ENCODE data around the gene HMCN1. TPM values are rescaled to one million over a fixed set of nuclear protein-coding genes. Genes with fewer than 3 reads are reported as not detected.
"Not testable (repeated sequence)": the region's sequence is repeated elsewhere in the genome, so short reads cannot be mapped to it uniquely, and the experiment has no call there.

HMCN1 gene
- total RNA-seq, 1 experiment from 2014 or later: 37.6 TPM

DNA sequence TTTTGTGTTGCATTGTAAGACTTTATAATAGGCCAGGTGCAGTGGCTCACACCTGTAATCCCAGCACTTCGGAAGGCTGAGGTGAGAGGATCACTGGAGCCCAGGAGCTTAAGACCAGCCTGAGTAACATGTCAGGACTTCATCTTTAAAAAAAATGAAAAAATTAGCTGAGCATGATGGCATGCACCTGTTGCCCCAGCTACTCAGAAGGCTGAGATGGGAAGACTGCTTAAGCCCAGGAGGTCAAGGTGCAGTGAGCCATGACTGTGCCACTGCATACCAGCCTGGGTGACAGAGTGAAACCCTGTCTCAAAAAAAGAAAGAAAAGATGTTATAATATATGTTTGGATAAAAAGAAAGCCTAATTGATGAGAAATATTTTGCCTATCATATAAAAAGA lies 34.9 kb downstream of the HMCN1 start:
- Histone ChIP-seq H3K27me3 (no peaks in the 10 kb centered on the region), H3K9me3 (replicated peaks) (no peaks in the 10 kb centered on the region), H3K27ac (no peak overlapping the region), H3K36me3 (no peaks in the 10 kb centered on the region), H3K4me1 (peaks cover 21% of the 10 kb centered on the region), H3K4me3 (no peak overlapping the region)
- no peak for DNase-seq

DNA sequence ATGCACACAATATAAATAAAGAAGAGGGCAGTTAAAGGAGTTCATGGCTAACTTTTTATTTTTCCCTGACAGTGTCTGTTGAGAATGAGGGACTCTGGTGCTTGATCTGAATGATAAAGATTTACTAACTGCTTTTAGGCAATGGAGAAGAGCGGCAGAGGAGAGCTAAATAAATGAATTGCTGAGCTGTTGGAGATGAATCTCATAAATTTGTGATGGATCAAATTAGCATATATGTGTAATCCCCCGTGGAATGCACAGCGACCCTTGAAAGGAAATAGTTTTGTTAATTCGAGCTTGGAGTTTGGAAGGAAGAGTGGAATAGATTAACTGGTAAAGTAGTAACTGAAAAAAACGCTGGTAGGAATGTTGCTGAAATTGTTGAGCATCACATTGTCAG lies 40.2 kb downstream of the HMCN1 start:
- Histone ChIP-seq H3K27me3 (no peaks in the 10 kb centered on the region), H3K4me1 (peaks cover 48% of the 10 kb centered on the region), H3K4me3 (no peak overlapping the region), H3K36me3 (no peaks in the 10 kb centered on the region), H3K27ac (peak overlapping the region; percentile 94), H3K9me3 (replicated peaks) (peaks cover 5% of the 10 kb centered on the region)
- DNase-seq: peak in 1 of 2 experiments; percentile 30

DNA sequence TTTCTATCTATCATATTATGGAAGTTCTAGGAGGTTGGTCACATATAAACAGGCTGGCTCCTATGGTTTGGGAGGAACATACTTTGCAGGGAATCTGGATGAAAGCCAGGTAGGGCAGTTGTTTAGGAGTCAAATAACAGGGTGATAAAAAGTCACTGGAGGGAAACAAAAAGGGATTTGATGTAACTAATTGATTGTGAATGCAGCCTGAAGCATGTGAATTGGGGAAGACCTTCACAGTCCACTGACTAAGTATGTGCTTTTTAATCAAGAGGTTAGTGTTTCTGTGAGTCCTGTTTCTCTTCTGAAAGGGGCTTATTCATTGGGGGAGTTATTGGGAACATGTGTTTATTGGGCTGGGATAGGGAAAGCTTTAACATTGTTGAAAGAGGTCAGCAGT lies 41.3 kb downstream of the HMCN1 start:
- H3K36me3 ChIP-seq: no peaks in the 10 kb centered on the region
- H3K4me3 ChIP-seq: no peak overlapping the region
- peak overlapping the region; percentile 94 for H3K27ac ChIP-seq
- H3K9me3 ChIP-seq (replicated peaks): peaks cover 5% of the 10 kb centered on the region
- H3K27me3 ChIP-seq: no peaks in the 10 kb centered on the region
- peak; percentile 83 to 96 for DNase-seq
- H3K4me1 ChIP-seq: peaks cover 47% of the 10 kb centered on the region

DNA sequence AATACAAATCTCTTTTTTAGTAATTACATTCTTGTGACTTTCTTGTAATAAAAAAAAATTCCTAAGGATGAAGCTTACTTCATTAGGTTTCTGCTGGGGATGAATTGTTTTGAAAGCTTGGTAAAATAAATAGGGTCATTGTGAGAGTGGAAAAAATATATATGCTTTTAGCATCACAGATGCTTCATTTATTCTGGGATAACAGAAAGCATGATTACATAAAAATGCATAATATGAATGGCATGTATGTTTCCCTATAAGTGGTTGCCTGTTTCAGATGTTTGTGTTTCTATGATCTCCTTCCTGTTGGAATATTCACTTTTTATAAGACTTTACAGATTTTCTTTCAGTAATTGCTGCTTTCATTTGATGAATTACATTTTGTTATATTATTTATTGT lies 42.3 kb downstream of the HMCN1 start:
- no peak for DNase-seq
- Histone ChIP-seq H3K27me3 (no peaks in the 10 kb centered on the region), H3K9me3 (replicated peaks) (peaks cover 5% of the 10 kb centered on the region), H3K36me3 (no peaks in the 10 kb centered on the region), H3K4me1 (peaks cover 39% of the 10 kb centered on the region), H3K27ac (peak overlapping the region; percentile 94), H3K4me3 (no peak overlapping the region)

DNA sequence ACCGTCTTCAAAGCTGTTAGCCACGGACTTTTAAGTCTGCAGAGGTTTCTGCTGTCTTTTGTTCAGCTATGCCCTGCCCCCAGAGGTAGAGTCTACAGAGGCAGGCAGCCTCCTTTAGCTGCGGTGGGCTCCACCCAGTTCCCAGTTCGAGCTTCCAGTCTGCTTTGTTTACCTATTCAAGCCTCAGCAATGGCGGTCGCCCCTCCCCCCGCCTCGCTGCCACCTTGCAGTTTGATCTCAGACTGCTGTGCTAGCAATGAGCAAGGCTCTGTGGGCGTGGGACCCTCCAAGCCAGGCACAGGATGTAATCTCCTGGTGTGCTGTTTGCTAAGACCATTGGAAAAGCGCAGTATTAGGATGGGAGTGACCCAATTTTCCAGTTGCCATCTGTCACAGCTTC lies 49.7 kb downstream of the HMCN1 start:
- H3K4me3 ChIP-seq; H3K9me3 ChIP-seq (replicated peaks); H3K36me3 ChIP-seq; H3K27ac ChIP-seq; H3K27me3 ChIP-seq; DNase-seq; H3K4me1 ChIP-seq: not testable (repeated sequence)

DNA sequence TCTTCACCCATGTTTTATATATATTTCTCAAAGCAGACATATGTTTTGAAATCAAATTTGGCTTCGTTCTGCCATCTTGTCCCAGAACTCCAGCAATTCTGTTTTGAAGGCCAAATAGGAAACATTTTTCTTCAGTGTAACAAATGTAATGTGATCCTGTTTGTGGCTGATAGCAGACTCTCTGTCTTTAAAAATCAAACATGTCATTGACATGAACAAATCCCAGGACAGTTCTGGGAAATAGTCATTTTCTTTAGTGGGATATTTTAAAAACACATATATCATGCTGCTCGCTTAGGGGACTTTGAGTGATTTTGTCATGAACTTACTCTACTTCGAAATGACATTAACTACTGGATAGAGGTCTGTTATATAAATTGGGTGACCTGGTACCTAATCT lies 51.4 kb downstream of the HMCN1 start:
- Histone ChIP-seq H3K27me3 (no peaks in the 10 kb centered on the region), H3K4me3 (no peak overlapping the region), H3K4me1 (peaks cover 3% of the 10 kb centered on the region; the same call in 1 of the 2 replicates), H3K9me3 (replicated peaks) (peaks cover 2% of the 10 kb centered on the region), H3K27ac (no peak overlapping the region), H3K36me3 (no peaks in the 10 kb centered on the region)
- no peak for DNase-seq

DNA sequence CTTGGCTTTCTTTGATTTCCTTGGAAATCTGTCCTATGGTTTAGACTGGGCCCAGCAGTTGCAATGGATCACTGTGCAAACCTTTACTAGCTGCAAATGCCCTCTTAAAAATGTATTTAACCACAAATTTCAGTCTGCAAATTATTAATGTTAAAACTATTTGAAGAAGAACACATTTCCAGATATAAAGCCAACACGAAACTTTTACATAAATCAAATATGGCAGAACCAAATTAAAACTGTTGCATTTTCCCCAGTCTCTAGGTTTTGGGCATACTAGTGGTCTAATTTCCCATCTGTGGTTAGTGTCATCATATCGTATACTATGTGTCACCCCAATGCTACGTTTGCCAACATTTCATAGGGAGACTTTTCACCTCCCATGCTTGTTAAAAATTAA lies 52.3 kb downstream of the HMCN1 start:
- H3K27ac ChIP-seq: no peak overlapping the region
- DNase-seq: no peak

DNA sequence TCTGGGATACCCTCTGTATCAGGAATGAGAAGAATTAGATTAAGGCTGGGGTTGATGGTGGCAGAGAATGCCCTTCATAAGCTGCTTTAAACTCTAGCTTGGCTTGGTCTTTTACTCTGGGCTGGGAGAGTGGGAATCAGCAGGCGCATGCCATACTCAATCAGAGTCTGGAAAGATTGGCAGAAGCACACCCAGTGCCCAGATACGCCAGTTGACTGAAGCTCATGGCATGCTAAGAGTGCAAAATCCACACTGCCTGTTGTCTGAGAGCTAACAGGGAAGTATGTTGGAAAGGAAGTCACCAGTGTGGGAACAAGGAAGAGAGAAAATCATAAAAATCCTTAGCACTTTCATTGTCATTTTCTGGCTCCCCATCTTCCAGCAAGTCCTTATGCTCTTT lies 53.0 kb downstream of the HMCN1 start:
- no peak for DNase-seq
- Histone ChIP-seq H3K4me1 (peaks cover 3% of the 10 kb centered on the region; the same call in 1 of the 2 replicates), H3K27me3 (no peaks in the 10 kb centered on the region), H3K27ac (no peak overlapping the region), H3K36me3 (no peaks in the 10 kb centered on the region), H3K9me3 (replicated peaks) (peaks cover 2% of the 10 kb centered on the region; the same call in 1 of the 2 replicates), H3K4me3 (no peak overlapping the region)

More for the DNA sequence above, 52.3 kb downstream of the HMCN1 start:
- Histone ChIP-seq H3K9me3 (replicated peaks) (peaks cover 2% of the 10 kb centered on the region; the same call in 1 of the 2 replicates), H3K4me3 (no peak overlapping the region), H3K27me3 (no peaks in the 10 kb centered on the region), H3K4me1 (peaks cover 3% of the 10 kb centered on the region; the same call in 1 of the 2 replicates), H3K36me3 (no peaks in the 10 kb centered on the region)

DNA sequence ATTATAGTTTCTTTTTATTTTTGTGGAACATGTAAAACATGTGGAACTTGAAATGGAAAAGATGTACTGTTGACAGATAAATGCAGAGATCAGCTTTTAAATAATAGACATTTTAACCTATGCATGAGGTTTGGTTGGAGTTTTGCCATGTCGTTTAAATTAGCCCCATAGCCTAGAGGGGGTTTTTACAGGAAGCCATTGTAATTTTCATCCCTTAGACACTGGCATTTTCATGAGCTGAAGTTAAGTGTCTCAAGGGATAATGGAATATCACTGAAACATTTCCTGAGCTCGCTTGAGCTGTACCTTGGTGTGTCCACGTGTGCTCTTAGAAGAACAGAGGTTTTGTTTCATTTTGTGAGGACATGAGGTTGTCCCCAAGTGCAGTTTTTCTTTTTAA lies 54.2 kb downstream of the HMCN1 start:
- H3K27ac ChIP-seq: no peak overlapping the region
- peaks cover 3% of the 10 kb centered on the region; the same call in 1 of the 2 replicates for H3K4me1 ChIP-seq
- H3K4me3 ChIP-seq: no peak overlapping the region
- peak in 1 of 2 experiments; percentile 33 for DNase-seq
- no peaks in the 10 kb centered on the region for H3K27me3 ChIP-seq
- no peaks in the 10 kb centered on the region for H3K9me3 ChIP-seq (replicated peaks)
- H3K36me3 ChIP-seq: no peaks in the 10 kb centered on the region

DNA sequence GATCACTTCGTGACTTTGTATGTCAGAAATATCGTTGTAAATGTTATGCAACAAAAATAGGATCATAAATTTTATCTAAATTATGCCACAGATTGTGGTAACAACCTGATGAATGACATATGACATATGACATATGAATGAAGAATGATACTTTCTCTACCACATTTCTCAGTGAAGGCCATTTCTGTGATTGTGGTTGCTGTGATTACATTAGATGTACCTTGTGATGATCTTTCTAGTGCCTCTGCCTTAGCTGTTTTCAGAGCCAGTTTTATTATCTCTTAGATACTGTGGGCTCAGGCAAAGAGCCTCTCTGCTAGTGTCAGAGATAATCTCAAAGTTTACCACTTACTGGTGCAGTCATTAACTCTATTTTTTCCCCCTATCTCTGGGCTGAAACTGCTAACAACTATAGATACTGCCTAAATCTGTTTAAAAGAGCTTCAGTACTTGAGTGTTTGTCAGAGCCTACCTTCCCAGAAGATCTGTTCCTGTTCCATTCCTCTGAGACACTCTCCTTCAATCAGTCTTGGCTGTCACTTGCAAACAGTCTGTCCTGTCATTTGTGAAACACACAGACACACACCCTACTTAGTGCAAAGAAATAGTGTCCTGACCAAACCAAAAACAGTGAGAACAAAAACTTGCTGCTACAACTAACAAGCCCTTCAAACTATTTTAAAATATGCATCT lies 55.5 kb downstream of the HMCN1 start:
- no peaks in the 10 kb centered on the region for H3K36me3 ChIP-seq
- no peak overlapping the region for H3K27ac ChIP-seq
- H3K27me3 ChIP-seq: no peaks in the 10 kb centered on the region
- H3K4me1 ChIP-seq: peaks cover 3% of the 10 kb centered on the region; the same call in 1 of the 2 replicates
- no peak overlapping the region for H3K4me3 ChIP-seq
- DNase-seq: no peak
- H3K9me3 ChIP-seq (replicated peaks): no peaks in the 10 kb centered on the region

DNA sequence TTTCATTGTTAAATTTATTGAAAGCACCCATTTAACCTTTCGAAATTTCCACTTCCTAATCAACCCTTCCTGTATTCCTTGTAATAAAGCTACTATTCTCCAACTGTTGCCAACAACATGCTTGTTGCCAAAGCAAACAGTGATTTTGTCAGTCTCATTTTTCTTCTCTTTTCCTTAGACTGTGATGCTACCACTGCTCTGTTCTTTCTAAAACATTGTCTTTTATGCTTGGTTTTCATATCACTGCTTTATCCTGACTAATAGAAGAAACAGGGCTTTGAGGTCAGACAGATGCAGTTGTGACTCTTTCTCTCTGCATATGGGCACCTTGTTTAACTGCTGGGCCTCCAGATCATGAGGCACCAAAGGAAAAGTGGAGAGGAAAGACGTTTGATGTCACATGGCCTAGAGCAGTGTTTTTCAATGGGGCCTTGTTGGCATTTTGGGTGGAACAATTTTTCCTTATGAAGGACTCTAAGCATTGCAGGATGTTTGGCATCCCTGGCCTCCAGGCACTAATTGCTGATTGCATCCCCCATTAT lies 56.1 kb downstream of the HMCN1 start:
- peaks cover 3% of the 10 kb centered on the region; the same call in 1 of the 2 replicates for H3K4me1 ChIP-seq
- no peaks in the 10 kb centered on the region for H3K36me3 ChIP-seq
- no peaks in the 10 kb centered on the region for H3K9me3 ChIP-seq (replicated peaks)
- no peak overlapping the region for H3K27ac ChIP-seq
- H3K4me3 ChIP-seq: no peak overlapping the region
- DNase-seq: no peak
- H3K27me3 ChIP-seq: no peaks in the 10 kb centered on the region

DNA sequence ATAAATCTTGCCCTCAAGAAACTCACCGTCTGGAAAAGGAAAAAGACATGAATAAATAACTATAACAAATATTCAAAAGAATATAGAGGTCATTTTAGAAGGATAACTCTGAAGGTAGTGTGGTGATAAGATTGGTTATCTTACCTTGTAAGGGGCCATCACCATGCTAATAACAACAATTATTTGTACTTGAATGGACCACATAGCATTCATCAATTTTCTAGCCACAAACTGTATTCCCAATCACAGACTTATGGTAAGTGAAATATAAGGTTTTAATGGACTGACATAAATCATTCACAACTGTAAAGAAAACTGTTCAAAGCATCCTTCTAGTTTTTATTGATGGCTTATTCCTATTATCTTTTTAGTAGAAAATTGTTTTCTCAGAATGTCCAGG lies 57.8 kb downstream of the HMCN1 start:
- 0 out of 2 replicates have a peak, but pooled peaks cover 3% of the 10 kb centered on the region for H3K4me1 ChIP-seq
- no peak overlapping the region for H3K27ac ChIP-seq
- H3K9me3 ChIP-seq (replicated peaks): no peaks in the 10 kb centered on the region; the same call in 1 of the 2 replicates
- H3K4me3 ChIP-seq: no peak overlapping the region
- H3K27me3 ChIP-seq: no peaks in the 10 kb centered on the region
- H3K36me3 ChIP-seq: no peaks in the 10 kb centered on the region
- no peak for DNase-seq

DNA sequence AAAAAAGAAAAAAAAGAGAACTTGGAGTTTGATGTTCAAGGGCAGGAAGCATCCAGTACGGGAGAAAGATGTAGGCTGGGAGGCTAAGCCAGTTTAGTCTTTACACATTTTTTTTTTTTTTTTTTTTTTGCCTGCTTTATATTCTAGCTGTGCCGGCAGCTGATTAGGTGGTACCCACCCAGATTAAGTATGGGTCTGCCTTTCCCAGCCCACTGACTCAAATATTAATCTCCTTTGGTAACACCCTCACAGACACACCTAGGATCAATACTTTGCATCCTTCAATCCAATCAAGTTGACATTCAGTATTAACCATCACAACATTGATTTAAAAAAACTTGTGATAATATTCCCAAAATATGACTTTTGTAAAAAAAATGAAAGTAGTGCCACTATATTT lies 60.3 kb downstream of the HMCN1 start:
- H3K27me3 ChIP-seq; DNase-seq; H3K9me3 ChIP-seq (replicated peaks); H3K27ac ChIP-seq; H3K4me3 ChIP-seq; H3K36me3 ChIP-seq; H3K4me1 ChIP-seq: not testable (repeated sequence)

DNA sequence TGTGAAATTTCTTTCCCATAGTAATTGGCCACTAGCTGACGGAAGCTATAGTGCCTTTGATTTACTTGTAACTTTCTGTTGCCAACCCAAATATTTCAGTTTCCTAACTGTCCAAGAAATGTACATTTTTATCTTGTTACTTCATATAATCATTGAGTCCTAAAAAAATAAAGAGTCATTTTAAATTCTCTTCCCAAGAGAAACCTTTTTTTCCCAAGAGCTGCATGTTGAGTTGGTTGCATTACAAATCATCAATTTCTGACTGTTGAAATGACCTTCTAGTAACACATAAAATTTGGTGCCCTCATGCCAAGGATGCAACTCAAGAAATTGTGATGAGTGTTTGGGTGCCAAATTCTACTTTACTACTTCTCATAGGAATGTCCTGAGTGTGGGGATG lies 61.0 kb downstream of the HMCN1 start:
- H3K4me1 ChIP-seq: no peaks in the 10 kb centered on the region
- no peak for DNase-seq
- no peaks in the 10 kb centered on the region for H3K36me3 ChIP-seq
- H3K4me3 ChIP-seq: no peak overlapping the region
- H3K9me3 ChIP-seq (replicated peaks): no peaks in the 10 kb centered on the region; the same call in none of the 2 replicates
- no peaks in the 10 kb centered on the region for H3K27me3 ChIP-seq
- H3K27ac ChIP-seq: no peak overlapping the region

DNA sequence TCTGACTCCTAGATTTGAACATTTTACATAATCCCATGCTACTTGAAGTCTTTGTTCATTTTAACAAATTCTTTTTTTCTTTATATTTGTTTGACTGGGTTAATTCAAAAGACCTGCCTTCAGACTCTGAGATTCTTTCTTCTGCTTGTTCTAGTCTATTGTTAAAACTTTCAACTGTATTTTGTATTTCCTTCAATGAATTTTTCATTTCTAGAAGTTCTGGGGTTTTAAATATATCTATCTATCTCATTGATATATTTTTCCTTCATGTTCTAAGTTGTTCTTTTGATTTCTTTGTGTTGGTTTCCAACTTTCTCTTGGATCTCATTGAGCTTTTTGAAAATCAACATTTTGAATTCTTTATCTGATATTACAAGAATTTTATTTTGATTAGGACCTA lies 64.3 kb downstream of the HMCN1 start:
- Histone ChIP-seq H3K9me3 (replicated peaks) (no peaks in the 10 kb centered on the region; the same call in none of the 2 replicates), H3K4me3 (no peak overlapping the region), H3K36me3 (no peaks in the 10 kb centered on the region), H3K27me3 (no peaks in the 10 kb centered on the region), H3K4me1 (no peaks in the 10 kb centered on the region), H3K27ac (no peak overlapping the region)
- DNase-seq: no peak

DNA sequence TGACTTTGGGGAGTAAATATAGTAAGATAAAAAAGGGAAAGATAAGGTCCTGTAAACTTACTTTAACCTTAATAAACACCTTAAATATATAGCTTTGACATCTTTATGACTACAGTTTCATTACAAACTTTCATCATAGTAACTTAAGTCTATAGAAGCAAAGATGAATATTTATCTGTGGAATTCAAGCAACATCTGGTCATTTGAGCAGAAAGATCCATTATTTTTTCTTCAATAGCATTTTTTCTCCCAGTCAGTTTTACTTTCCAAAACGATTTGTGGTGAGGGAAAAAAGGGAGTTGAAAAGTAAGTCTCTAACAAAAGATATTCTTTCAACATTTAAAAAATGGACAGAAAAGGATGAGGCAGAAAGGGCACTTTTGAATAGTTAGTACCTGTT lies 69.0 kb downstream of the HMCN1 start:
- H3K27ac ChIP-seq: no peak overlapping the region
- H3K4me3 ChIP-seq: no peak overlapping the region
- H3K27me3 ChIP-seq: no peaks in the 10 kb centered on the region
- H3K4me1 ChIP-seq: peaks cover 3% of the 10 kb centered on the region; the same call in 1 of the 2 replicates
- H3K9me3 ChIP-seq (replicated peaks): no peaks in the 10 kb centered on the region; the same call in 1 of the 2 replicates
- no peaks in the 10 kb centered on the region for H3K36me3 ChIP-seq
- DNase-seq: no peak

Data from SJCRH30 (cell line).